Embryonic facial prominence (tissue), 1 donor: Measurements from ENCODE around the gene NFAM1.

Experiments
- DNase-seq: peaks from one replicate; pipeline ENCODE4 v3.0.0-alpha.2; 2016; ENCODE audit errors: extremely low spot score

The NFAM1 gene, protein sequence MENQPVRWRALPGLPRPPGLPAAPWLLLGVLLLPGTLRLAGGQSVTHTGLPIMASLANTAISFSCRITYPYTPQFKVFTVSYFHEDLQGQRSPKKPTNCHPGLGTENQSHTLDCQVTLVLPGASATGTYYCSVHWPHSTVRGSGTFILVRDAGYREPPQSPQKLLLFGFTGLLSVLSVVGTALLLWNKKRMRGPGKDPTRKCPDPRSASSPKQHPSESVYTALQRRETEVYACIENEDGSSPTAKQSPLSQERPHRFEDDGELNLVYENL

DNA sequence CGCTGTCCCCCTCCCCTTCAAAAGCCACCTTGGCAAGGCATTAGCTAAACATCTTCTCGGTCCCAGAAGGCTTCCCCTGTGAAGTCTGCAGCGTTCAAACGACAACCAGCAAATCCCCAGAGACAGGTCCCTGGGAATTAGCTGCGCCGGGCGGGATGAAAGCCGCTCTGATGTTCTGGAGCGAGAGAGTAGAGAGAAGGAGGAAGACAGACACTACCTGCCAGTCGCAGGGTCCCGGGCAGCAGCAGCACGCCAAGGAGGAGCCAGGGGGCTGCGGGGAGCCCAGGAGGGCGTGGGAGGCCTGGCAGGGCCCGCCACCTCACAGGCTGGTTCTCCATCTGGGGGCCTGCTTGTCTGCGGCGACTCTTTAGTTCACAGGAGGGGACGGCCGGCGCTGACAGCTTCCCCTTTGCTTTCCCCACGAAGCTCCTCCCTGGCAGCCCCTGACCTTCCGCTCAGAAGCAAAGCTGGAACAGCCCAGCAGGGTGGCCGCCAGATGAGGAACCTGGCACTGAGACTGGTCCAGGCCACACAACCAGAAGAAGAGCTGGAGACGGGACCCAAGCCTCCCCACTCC lies at the start of gene NFAM1:
NFAM1 (minus strand) TSS at position 384 of the 577 bp plus-strand sequence; CDS start at position 338, 46 bp downstream.
- no peak for DNase-seq

DNA sequence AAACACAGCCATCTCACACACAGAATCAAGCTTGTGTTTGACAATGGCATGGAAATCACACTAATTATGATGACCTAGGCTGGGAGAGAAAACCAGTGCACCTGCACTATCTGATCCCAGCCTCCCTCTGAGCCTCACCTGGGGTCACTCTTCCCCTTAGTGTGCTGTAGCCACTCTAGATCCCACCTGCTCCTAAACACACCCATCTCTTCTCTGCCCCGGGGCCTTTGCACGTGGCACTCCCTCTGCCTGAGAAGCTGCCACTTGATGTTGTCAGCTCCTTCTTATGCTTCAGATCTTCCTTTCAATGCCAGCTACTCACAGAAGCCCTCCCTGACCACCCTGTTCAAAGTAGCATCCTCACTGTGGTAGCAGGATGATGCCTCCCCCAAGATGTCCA lies 42.9 kb upstream of the NFAM1 start:
- no peak for DNase-seq

DNA sequence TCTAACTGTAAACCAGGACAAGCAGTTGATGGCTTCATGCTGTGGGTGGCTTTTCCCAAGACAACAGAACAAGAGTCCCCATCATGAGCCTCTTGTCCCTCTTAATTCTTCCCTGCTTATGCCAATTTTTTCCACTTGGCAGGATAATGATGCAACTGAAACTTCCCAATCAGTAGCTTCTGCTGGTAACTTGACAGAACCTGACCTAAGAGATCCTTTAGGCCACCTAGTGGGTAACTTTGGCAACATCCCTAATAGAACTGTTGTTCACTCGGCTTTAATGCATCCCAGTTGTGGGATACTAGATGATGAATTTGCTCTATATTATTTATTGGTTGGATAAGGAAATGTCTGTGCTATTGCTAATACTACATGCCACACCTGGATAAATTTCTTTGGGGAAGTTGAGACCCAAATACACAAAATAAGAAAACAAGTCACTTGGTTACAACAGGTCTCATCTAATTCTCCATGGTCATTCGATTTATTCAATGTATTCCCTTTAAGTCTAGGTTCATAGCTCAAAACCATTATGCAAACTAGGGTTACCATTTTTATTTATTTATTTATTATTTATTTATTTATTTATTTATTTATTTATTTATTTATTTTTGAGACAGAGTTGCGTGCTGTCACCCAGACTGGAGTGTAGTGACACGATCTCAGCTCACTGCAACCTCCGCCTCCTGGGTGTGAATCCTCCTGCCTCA lies 41.4 kb upstream of the NFAM1 start:
- DNase-seq = no peak

DNA sequence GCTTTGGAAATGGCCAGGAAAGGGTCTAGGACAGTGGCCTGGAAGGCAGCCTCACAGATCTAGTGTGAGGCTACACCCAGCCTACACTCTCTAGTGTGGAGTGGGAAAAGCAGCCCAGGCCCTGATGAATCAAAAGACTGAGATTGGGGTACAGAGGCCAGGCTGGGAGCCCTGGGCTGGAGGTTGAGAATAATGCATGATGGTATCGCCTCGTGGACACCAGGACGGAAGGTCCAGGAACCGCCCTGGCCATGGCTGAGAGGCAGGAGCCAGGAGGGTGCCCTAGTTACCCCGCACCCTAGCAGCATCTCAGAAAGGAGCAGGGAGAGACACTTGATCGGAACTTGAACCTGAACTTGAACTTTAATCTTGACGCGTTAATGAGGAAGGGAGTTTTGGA lies 40.5 kb upstream of the NFAM1 start:
- DNase-seq = no peak

DNA sequence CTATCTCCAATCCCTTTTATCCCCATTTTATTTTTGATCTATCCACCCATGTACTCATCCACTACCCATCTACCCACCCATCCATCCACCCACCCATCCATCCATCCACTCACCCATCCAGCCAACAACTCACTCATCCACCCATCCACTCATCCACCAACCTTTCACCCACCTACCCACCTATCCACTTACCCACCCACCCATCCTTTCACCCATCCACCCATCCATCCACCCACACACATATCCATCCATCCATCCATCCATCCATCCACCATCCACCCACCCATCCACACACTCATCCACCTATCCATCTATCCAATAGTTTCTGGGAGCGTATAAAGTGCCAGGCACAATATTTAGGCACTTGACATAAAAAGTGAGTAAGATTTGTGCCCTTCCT lies 39.2 kb upstream of the NFAM1 start:
- DNase-seq = no peak

DNA sequence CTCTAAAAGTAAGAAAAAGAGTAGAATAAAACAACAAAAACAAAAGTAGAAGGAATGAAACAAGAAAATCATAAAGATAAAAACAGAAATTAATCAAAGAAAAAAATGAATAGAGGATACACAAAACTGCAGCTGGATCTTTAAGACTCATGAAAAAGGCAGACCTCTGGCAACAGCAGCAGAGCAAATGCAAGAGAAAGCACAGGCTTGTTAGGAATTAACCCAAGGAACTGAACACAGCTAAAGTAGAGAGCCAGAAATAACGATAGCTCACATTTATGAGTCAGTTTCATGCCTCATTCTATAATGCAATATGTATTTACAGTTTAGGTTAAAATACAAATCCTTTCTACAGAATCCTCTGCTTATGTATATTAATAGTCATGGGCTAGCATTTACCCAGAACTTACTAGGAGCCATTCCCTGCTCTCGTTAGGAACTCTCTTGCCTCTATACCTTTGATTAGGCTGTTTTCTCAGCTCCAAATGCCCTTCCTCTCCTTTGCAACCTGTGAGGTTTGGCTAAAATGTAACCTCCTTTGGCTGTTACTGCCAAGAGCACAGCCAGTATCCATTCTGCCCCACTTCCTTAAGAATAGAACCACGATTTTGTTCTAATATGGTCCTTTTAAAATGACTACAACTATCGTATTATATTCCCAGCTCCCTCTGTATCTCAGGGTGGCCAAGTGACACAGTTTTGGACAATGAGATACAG lies 38.3 kb upstream of the NFAM1 start:
- no peak for DNase-seq

DNA sequence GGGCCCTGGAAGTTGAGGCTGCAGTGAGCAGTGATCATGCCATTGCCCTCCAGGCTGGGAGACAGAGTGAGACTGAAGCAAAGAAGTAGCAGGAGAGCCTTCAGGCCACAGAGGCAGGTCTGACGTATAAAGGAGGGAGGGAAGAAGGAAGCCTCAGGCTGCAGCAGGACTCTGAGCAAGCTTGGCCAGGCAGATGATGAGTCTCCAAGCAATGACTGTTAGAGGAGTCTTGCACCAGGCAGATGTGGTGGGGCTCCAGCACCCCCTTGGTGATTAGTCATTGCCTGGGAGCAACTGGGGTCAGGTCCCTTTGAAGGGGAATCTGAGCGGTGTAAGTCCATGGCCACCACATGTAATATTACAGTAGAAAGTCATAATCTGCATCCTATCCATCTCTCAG lies 36.6 kb upstream of the NFAM1 start:
- no peak for DNase-seq

DNA sequence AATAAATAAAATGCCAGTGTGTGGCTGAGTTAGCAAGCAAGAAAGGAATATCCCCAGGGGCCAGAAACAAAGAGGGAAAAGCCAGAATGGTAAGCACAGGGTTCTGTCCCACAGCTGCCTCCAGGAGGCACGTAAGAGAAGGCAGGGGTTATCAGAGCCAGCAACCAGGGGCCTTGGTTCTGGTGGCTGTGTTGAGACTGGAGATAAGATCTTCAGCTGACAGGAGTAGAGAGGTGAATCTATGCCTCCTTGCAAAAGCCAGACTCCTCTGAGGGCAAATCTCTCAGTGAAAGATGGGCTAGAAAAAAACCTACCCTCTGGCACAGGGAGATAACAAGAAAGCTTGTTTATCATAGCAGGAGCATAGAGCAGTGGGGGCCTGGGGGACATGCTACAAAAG lies 29.8 kb upstream of the NFAM1 start:
- no peak for DNase-seq

DNA sequence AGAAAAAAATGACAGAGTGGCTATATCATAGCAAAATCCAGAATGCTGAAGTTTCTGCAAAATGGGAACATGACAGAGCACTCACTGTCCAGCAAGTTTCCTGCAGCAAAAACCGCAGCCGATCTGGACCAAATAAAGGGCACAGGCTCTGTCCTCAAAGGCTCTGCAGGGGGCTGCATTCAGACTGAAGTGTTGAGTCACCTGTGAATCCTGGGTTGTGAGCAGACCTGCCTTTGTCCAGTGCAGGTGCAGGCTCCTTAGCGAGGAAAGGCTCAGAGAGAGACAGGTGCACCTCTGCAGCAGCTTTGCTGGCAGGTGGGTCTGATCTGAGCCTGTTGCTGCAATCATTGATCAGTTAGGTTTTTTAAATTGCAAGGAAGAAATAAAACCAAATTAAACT lies 29.3 kb upstream of the NFAM1 start:
- DNase-seq = no peak

DNA sequence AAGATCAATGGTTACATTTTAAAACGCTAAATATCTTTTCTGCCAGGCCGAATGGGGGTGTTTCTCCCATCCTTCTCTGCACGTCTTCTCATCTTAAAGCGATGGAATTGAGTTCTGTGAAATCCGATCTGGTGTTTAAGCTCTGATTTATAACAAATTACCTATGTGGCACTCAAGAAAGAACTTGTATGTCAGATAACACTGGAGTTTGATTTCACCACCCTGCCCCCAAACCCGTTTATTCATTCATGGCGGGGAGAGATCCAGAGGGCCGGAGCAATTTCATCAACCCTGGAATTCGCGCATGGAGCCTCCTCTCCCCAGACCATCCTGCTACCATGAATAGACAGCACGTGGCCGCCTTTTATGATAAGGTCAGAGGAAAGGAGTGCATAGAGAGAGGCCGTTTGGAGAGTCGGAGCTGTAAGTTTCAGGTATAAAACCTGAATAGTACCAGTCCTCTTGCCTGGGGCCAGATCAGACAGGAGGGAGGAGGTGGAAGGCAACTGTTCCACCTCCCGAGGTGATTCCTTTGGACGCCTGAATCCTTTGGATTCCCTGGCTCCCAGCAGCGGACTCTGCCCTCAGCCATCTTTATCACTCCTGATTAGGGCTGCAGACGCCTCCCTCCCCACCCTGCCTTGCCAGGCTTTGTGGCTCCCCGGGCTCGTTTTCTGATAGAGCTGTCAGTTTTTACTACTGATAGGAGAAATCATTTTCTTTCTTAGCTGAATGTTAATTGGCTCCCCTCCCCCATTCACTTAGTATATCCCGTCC lies 27.3 kb upstream of the NFAM1 start:
- DNase-seq = no peak

DNA sequence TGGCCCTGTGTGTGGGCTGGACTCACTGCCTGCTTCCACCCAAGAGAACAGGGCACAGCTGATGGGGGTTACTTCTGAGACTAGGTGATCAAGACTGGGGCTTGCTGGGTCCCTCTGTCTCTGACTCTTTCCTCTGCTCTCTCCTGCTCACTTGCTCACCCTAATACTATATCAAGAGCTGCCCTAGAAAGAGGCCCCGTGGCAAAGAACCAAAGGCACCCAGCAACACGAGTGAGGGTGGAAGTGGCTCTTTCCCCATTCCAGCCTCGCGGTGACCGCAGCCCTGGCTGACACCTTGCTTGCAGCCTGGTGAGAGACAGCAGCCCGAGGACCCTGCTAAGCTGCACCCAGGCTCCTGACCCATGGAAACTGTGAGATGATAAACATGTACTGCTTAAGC lies 20.7 kb upstream of the NFAM1 start:
- no peak for DNase-seq

DNA sequence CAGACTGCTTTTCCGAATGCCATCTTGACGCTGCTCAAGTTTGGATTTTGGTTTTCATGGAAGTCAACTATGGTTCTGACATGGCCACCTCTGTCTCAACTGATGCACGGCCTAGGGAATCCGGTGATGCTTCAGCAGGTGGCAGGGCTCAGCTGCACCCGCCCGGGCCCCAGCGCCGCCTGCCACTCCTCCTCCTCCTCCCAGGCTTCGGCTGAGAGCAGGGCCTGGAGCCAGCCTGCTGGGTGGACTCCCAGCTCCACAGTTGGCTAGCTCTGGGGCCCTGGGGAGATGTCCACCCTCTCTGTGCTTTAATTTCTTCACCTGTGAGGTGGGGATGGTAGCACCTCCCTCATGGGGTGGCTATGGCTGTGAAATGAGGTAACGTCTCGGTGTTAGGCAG lies 20.3 kb upstream of the NFAM1 start:
- no peak for DNase-seq

DNA sequence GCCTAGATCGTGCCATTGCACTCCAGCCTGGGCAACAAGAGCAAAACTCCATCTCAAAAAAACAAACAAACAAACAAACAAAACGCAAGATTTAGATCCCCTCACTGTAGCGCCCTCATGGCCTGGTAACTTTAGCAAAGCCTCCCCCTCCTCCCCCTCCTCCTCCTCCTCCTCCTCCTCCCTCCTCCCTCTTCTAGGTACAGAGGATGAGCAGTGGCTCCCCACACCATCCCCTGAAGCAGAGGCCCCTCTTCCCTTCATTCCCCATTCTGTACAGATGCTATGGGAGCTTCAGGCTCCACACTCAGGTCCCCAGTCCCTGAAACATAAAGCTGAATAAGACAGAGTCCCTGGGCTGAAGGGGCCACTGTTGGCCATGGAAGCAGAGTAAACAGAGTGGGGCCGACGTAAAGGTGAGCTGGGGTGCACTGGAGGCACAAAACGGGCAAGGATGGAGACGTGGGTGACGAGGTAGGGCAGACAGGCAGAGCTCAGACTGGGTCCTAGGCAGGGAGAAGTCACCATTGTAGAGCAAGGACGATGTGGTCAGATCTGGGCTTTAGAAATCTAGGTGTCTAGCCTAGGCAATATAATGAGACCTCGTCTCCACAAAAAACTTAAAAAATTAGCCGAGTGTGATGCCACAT lies 19.4 kb upstream of the NFAM1 start:
- DNase-seq = no peak

DNA sequence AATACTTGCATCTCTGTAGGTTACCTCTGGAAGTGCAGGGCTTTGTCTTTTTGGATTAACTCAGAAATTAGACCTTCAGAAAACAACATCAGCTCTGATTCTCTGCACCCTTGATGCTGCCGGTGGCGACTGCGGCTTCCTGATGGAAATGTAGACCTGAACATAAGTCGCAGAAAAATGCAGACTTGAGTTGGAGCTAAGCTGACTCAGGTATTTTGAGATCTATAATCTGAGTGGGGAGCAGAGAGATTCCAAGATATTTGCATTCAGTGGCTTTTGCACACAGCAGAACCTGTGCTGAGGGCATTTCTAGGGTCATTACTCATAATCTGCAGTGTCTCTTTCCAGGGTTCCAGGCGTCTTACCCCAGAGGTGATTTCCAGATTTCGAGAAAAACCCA lies 18.7 kb upstream of the NFAM1 start:
- DNase-seq = no peak

DNA sequence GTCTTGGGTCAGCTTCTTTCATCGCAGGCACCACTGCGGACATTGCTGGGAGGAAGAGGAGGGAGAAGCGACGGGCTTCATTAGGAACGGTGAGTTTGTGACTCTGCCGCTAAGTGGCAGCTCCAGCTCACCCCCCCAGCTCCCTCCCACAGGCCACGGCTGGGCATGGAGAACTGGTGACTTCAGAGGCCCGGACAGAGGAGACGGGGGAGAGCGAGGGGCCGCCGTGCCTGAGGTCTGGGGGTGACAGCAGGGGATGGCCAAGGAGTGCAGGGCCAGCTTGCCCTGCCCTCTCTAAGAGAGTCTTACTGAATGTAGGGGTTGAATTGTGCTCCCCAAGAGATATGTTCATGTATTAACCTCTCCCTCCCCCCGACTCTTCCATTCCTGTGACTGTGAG lies 13.9 kb upstream of the NFAM1 start:
- no peak for DNase-seq

DNA sequence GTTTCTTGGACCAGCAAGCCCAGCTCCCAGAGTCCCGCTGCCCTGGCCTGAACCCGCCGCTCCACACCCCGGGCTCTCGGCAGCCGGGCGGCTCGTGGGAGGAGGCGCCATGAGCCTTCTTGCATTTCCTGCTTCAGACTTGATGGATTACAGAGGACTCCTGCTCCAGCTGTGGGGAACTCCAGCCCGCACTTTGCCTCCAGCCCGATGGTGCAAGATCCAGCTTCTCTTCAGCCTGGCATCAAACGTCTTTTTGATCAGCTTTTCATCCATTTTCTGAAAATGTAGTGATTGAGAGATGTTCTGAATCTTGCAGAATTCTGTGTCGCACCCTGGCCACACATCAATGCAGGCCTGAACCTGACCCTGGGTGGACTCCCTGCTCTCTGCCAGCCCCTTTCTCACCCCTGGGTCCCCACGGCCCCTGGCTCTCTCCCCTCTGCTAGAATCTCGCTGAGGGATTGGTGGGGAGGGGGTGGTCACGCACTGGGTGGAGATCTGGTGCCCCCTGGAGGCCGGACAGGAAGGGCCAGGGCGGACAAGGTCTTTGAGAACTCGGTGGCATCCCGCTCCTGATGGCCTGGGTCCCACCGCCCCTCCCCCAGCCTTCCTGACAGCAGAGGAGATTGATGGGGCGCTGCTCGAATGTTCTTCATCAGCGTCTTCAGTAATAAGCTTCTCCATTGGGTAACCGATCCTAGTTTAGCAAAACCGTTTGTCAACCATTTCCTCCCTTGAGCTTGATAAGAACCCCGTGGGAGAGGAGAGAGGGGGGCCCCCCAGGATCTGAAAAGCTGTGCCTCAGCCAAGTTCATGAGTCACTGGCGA lies 12.1 kb upstream of the NFAM1 start:
- DNase-seq = peak; percentile 64

DNA sequence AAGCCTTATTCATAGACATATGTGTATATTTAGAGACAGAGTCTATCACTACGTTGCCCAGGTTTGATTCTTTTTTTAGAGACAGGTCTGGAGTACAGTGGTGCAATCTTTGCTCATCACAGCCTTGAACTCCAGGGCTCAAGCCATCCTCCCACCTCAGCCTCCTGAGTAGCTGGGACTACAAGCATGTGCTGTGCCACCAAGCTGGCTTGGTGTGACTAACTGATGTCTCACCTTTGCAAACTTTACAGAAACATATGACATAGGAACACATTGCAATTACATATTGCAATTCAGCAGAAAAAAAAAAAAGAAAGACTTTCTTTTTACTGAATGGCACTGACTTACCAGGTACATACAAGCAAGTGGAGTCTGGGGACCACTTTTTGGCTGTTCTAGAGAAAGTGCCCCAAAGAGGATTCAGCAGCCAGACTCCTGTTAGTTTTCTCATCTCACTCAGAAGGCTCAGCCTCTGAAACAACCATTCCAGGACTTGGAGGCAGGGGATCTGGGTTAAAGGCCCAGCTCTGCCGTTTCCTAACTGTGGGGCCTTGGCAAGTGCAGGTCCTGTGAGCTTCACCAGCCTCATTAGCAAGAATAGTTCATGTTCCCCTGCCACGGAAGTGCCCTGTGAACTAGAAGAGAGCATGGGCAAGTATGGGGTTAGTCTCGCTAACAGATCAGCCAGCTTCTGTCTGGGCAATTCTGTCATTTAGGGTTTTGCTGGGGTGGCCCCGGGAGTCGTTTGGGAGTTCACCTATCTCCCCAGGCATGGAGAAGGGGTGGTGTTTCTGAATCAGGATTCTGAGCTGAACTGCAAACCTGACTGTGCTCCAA lies 11.3 kb upstream of the NFAM1 start:
- no peak for DNase-seq

DNA sequence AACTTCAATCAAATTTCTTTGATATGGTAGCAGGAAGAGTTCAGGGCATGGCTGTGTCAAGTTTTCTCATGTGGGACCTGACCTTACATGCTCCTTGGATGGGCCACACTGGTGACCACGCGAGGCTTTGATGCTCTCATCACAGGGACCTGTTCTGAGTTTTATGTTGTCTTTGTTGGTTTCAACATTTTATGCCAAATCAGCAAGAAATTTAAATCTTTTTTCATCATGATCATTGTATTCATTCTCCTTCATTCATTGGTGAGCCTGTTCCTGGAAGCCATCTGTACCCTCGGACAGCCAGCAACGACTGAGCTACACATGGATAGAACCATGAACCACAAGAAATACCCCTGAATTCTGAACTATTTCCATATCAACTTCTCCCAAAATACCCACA lies 10.5 kb upstream of the NFAM1 start:
- DNase-seq = no peak

DNA sequence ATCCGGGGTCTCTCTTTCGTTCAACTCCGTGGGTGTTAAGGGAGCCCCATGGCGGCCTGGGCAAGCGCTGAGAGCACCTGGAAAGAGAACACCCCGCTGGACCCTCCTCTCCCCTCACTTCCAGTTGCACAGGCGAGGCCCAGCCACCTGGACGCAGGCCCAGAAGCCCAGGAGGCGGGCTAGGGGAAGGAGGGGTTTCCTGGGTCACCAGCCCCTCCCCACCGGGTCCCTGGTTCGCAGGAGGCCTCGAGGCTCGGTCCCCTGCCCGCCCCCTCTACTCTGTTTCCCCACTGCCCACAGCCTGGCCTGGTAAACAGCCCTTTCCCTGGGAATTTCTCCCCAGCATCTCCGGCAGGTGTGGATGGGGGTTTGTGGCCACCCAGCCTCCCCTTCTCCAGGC lies 8.5 kb upstream of the NFAM1 start:
- no peak for DNase-seq
